Hematopoietic multipotent progenitor cell treated with erythropoietin and hydrocortisone succinate and interleukin-3 and kit ligand, for 6 days (in vitro differentiated cells): ENCODE data around the gene KCNH8.
"Not testable (repeated sequence)": the region's sequence is repeated elsewhere in the genome, so short reads cannot be mapped to it uniquely, and the experiment has no call there.

Source experiments
- DNase-seq: peaks from one replicate; pipeline ENCODE4 v3.0.0-alpha.2; 2015

The KCNH8 gene

DNA sequence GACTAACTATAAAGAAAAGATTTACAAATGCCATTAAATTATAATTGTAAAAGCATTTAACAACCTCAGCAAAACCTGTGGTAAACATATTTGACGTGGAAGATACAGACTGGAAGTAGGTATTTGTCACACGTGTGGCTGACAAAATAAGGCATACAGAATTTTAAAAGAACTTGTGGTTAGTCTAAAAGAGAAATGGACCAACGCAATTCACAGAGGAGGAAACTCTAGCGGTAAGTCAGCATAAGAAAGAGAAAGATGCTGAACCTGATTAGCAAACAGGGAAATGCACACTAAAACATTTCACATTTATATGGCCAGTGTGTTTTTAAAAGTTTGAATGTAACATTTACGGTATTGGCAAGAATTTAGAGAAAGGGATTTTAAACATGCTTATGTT lies 35.3 kb downstream of the KCNH8 start:
- DNase-seq, result peak; percentile 16

DNA sequence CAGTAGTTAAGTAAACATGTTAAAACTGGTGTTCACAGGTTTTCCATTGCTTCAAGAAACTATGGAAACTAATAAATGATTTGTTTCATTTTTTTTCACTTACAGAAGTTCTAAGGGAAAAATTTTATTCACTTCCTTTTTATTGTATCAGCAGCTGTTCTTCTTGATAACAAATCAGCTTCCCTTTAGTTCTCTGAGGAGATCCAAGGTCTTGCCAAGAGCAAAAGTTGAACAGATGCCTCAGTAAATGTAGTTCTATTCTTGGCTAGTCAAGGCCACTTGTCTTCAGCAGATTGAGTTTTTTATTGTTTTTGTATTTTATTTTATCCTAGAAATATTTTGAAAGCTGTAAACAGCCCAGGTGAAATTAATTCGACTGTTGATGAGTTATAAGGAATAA lies 41.8 kb downstream of the KCNH8 start:
- peak; percentile 26 for DNase-seq

DNA sequence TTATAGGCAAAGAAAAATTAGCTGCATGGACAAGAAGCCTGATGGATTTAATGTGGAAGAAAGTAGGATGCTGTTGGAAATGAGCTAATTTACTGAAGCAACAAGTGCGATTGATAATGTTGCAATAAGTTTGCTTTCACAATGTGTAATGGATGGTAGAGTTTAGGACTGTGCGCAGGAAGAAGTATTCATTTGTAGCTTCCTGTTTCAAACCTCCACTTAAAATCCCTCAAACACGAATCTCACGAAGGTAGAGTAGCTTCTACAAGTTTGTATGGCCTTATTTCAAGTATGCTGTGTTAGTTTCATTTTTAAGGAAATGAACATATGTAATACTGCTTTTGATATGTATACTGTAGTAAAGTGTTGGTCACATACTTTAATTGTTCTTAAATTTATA lies 42.3 kb downstream of the KCNH8 start:
- peak; percentile 24 for DNase-seq

DNA sequence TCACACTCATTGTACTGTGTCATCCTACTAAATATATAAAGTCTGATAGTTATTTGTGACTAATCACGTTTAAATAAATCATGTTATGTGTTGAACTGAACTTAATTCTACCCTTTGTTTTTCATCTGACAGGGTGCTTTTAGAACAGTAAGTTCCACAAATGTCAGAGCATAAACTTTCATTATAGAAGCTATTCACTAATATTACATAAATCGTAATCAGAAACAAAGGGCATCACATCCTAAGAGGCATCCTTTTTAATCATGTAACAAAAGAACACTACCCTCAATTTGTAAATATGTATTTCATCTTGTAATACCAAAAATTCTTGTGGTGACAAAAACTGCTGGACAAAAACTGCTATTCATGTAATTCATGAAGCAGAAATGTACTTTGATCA lies 50.8 kb downstream of the KCNH8 start:
- DNase-seq, result no peak

DNA sequence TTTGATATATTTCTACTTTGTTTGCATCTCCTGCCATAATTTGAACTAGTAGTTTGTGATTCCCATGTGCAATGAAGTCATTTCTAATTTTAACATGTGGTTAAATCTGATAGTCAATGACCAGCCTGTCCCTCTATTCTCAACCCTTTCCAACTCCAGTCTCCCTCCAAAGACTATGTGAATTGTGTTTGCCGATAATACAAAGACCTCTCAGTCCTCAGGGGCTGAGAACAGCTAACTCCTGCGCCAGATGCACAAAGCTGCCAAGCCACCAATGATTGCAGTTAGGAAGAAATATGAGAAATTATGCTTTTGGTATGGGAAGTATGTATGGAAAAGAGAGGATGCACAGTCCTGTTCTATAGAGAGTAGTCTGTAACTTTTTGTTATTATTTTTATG lies 54.0 kb downstream of the KCNH8 start:
- DNase-seq, result no peak

DNA sequence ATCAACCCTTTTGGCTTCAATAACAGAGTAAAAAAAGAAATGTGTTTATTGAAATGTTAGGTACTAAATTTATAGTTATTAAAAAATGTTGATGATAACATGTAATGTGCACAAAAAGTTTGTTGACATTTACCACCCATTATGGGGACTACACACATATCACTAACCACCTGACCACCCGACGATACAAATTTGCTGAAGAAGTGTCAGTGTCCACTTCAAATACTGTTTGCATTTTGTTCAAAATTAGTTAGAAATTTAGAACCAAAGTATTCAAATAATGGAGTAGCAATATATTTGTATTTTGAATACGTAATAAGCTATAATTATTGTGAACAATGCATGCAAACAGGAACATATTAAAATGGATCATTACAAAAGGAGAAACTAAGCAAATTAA lies 54.4 kb downstream of the KCNH8 start:
- DNase-seq, result no peak

DNA sequence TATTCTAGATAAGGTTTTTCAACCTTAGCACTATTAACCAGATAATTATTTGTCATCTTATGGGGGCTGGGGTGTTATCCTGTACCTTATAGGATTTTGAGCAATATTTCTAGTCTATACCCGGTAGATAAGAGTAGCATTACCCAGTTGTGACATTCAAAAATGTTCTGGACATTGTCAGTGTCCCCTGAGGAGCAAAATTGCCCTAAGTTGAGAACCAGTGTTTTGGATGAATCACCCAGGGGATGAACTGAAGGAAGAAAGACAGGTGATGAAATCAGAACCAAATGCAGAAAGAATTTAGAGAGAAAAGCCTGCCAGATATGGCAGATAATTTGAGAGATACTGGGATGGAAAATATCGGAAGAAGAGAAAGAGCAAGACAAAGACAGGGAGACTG lies 58.2 kb downstream of the KCNH8 start:
- no peak for DNase-seq

DNA sequence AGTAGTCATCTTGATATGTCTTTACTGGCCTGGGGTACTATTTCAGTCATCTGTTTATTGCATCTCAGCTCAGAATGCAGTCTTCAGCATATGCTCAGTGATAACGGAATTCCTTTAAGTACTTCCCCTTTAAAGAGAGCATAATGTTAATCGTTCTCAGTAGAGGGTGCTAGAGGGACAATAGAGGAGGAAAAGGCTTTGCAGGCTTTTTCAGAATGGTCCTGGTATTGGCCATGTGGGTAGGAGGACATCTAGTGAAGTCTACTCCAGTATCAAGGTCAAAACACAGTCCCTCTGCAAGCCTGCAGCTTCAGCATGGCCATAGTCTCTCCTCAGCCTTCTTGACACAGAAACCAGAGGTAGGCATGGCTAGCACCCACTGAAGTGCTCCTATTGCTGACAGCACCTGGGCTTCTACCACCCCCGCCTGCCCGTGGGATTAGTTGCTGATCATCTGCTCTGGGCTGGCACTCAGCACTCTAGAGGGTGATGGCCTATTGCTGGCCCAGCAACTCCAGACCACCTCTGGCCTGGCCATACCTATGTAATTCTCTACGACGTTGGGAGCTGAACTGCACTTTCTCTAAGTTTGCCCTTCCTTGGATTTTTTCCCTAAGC lies 65.4 kb downstream of the KCNH8 start:
- DNase-seq, result peak; percentile 73

DNA sequence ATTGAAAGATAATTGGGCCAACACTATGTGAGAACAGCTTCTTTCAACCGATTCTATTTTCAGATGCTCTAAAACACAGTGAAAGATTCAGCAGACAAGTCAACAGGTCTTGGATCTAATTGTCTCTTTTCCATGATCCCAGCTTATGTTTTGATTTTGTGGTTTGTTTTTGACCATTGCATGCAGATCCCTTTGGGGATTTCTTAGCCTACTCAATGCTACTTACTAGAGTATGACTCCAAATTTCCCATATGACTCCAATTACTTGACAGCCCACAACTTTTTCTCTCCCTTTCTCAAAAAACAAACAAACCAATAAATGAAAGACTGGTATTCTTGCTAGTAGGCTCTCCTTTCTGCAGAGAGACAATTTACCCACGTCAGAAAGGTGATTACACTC lies 67.1 kb downstream of the KCNH8 start:
- no peak for DNase-seq

DNA sequence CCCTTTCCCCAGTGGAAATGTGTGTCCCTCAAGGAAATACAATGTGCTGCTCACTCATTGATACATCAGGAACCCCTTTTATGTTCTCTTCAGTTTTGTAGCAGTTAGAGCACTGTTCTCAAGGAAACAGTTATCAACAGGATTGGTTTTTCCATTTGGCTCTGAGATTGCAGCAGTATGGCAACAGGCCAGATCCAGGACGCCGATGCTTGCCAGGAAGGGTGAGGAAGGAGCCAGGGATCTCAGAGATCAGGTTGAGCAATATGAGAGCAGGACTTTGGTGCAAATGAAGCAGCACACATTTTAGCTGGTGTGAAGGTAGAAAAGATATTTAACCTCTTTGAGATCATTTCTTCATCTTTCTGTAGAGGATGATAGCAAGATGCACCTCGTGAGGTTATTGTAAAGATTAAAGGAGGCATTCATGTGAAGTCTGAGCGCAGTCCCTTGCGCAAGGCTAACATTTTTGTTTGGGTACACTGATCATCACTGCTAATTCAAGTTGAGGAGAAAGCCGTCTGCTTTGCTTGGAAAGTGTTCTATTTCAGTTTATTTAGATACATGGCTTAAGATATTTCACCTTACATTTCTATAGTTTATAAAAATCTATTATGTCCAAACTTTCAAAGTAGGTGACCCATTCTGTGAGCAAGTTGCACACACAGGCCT lies 68.5 kb downstream of the KCNH8 start:
- no peak for DNase-seq

DNA sequence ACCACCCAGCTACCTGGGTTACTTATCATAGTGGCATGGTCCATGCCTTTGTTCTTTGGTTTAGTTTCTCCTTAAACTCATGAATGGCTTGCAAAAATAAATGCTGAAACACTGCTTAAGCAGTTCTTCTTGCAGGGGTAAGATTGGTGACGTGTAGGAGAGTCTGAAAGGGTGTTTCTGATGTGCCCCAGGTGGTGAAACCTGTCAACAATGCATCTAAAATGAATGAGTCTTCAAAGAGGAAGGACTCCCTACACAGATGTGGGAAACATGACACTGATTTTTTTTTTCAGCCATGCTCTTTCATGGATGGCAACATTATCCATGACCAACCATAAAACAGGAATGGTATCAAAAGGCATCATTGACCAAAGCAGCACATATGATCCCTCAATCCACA lies 72.0 kb downstream of the KCNH8 start:
- no peak for DNase-seq

DNA sequence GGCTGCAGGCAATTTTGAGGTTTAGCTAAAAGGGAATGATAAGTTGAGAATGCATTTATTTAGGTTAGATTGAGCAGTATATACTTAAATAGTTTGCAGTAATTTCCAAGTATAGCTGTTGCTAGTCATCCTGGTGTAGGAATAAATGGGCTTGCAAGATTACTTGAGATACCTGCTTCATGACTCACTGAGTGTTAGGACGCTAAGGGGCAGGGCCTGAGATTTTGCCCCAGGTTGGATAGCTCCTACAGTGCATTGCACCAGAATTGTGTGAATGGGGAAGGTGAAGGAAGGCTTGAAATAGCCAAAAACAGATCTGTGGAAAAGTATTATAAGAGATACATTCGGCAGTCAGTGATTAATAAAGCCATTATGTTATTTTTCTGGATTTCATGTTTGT lies 72.8 kb downstream of the KCNH8 start:
- DNase-seq, result no peak

DNA sequence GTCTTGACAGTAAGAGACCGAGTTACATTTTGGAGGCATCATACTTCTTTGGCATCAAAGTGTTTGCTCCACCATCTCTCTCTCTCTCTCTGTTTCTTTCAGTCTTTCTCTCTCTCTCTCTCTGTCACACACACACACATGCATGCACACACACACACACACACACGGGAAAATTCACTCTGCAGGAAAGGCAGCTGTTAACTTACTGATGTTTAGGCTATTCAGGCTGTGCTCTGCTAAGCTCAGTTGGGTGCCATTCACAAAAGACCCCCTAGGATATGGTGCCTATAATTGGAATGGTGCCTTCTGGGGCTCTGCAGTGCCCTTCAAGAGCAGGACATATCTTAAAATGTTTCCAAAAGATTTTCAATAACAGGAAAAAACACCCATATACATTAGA lies 78.2 kb downstream of the KCNH8 start:
- DNase-seq, result no peak

DNA sequence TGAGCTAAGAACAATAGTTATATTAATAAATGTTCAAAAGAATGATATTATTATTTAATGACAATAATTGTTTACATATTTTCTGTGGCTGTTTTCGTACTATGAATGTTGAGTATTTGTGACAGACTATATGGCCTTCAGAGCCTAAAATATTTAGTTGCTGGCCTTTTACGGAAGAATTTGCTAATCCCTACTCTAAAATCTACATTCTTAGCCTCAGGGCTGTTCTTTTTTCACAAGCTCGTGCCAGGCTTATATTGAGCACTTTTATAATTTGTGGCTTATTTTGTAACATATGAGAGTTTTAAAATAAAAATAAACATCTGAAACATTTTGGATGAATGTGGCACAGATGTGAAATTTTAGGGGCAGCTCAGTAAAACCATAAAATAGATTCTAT lies 79.9 kb downstream of the KCNH8 start:
- no peak for DNase-seq

DNA sequence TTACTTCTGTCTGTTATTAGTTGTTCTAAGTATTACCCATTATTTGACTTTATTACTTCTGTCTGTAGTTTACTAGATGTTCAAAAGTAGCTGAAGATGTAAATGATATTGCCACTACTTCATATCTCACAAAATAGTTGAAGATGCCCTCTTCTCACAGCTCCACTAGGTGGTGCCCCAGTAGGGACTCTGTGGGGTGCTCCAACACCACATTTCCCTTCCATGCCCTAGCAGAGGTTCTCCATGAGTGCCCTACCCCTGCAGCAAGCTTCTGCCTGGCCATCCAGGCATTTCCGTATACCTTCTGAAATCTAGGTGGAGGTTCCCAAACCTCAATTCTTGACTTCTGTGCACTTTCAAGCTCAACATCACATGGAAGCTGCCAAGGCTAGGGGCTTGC lies 80.8 kb downstream of the KCNH8 start:
- DNase-seq, result peak; percentile 10

DNA sequence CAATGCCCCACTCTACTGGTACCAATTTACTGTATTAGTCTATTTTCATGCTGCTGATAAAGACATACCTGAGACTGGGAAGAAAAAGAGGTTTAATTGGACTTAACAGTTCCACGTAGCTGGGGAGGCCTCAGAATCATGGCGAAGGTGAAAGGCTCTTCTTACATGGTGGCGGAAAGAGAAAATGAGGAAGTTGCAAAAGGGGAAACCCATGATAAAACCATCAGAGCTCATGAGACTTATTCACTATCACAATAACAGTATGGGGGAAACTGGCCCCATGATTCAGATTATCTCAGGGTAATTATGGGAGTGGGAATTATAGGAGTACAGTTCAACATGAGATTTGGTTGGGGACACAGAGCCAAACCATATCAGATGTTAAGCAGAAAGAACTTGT lies 81.6 kb downstream of the KCNH8 start:
- DNase-seq, result peak; percentile 55

DNA sequence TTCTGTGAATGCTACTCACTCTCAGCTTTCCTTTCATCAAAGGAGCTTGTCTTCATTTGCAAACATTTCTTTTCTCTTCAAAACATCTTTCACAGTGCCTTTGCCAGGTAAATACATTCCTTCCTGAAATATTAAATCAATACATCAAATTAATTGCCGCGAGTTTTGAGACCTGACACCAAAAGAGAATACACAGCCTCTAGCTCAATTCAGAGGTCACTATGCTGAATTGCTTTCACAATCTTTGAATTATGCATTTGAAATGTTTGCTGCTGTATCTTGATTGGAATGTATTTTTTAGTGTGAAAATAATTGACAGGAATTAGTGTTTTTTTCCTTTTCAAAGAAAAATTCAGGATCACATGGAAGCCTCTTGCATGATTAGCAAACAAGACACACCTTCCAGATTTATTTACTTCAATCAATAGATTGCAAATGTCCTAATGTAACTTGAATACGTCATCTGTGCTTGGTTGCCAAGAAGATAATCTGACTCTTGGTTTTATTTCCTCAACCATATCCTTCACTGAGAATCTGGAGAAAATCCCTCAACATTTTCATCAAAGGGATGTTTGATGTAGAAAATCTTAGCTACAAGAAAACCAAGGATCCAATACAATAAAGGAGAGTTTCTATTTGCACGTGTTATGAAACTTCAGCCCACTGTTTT lies 83.6 kb downstream of the KCNH8 start:
- DNase-seq, result no peak

DNA sequence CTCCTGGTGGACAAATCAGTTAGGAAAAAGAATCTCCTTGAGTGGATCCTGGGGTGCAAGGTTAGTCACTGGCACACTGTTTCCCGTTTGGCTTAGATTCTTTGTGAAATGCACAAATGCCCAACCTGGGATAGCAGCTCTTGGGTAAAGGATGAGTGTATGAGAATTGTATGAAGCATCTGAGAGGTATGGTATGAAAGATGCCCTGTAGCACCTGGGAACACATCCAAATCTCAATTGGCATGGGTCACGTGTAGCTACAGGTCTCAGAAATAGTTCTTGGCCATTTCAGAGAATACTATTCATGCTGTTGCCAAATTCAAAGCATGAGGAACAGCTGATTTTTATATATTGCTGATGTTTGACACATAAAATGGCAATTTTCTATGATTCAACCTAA lies 84.3 kb downstream of the KCNH8 start:
- no peak for DNase-seq

DNA sequence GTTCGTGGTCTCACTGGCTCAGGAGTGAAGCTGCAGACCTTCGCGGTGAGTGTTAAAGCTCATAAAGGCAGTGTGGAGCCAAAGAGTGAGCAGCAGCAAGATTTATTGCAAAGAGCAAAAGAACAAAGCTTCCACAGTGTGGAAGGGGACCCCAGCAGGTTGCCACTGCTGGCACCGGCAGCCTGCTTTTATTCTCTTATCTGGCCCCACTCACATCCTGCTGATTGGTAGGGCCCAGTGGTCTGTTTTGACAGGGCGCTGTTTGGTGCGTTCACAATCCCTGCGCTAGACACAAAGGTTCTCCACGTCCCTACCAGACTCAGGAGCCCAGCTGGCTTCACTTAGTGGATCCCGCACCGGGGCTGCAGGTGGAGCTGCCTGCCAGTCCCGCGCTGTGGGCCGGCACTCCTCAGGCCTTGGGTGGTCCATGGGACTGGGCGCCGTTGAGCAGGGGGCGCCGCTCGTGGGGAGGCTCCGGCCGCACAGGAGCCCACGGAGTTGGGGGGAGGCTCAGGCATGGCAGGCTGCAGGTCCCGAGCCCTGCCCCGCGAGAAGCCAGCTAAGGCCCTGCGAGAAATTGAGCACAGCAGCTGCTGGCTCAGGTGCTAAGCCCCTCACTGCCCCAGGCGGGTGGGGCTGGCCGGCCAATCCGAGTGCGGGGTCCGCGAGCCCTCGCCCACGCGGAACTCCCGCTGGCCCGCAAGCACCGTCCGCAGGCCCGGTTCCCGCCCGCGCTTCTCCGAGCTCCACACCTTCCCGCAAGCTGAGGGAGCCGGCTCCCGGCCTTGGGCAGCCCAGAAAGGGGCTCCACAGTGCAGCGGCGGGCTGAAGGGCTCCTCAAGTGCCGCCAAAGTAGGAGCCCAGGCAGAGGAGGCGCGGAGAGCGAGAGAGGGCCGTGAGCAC lies 85.8 kb downstream of the KCNH8 start:
- DNase-seq, result not testable (repeated sequence)

DNA sequence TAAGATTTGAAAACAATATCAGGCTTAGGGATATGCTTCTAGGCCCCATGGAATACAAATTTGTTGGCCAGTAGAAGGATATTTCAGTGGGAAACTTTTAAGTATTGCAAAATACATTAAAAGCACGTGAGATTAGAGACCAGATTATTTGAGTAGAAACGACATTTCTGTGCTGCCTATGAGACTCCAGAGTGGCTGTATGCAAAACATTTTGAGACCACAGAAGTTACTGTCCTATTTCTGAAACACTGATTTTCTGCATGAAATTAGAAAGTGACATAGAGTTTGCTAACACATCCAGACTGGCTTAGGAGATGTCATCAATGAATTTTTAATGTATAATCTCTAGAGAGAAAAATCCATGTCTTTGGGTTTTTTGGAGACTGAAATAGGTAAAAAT lies 99.8 kb downstream of the KCNH8 start:
- DNase-seq, result no peak

DNA sequence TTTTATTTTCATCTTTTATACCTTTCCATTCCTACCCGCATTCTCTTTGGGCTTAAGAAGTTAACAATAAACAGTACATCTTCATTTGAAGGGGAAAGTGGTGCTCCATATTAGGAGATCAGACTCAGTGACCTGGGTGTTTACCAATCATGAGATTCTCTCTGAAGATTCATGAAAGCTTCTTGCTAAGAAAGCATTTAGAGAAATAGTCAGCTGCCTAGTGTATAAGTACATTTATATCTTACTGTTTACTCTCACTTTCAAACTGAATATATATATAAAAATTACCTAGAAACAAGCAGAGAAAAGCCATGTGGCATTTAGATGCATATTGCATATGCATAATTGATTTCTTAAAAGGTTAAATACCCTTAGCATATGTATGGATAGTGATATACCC lies 100.5 kb downstream of the KCNH8 start:
- no peak for DNase-seq

DNA sequence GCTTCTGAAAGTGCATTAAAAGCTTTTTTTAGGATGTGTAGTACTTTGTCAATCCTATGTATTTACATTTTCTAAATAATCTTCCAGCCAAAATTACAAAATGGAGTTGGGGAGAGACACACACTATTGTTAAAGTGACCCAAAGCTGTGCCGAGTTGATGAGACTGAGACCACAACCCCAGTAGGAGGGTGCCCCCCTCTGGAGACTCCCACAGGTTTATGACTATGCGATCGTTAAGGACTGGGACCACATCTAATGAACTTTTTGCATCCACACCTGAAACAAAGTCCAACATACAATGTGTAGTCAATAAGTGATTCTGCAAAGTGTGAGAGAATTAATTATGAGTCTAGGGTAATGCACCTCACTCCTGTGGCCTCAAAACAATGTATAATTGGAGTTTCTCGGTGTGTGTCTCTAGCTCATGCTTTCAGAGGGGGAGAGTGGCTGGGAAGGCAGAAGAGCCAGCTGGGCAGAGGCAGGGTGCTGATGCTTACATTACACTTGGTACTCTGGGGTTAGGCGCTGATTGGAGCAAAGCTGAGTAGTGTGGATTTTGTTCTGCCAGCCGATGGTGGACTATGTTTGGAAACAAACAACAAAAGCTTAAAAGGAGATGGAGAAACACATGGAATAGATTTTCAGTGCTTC lies 102.8 kb downstream of the KCNH8 start:
- DNase-seq, result no peak

DNA sequence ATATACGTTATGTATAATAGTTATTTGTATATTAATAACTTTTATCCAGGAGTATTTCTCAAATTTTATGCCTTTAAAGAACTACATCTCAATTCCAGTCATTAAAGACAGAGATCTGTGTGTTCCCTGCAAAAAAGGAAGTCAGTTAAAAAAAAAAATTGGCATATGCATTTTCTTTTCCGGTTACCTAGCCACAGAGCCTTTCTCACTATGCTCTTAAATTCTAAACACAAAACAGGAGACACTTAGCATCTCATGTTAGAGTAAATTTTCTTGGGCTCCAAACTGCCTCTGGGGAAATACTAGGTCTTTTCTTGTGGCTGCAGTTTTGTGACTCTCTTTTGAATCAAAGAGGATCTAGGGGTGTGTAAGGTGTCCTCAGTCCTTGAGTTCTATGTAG lies 105.9 kb downstream of the KCNH8 start:
- DNase-seq, result peak; percentile 39
